ENCODE results near the gene INKA2.

DNA sequence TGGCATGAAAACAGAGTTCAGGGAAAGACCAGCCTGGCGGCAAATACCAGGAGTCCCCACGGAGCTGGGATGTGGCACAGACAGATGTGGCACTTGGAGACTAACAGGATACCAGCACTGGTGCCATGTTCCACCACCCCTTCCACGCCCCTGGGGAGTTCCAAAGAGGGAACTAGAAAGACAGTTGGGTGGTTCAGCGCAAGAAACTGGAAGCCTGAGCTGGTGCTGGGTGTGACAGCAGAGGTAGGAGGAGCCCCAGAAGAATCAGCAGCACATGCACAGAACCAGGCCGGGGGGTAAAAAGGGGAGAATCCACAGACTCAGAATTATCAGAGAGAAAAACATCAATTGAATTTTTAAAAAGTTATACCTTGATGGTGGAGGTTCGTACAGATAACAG lies 38.9 kb upstream of the INKA2 start:
- no peak for TF ChIP-seq POLR2A (IDR thresholded peaks at IDR 0.05; ENCODE audit: low read length)
- no peak for TF ChIP-seq GATA1 (IDR thresholded peaks at IDR 0.05; ENCODE audit: low read depth, low read length)

Measured in erythroblast (primary cell).